ENCODE measurements around the gene DTX1. TPM values are rescaled to one million over a fixed set of nuclear protein-coding genes. Genes with fewer than 3 reads are reported as not detected.

Gene DTX1
- total and polyA plus RNA-seq, 8 donors = 0.43 to 6.2 (median 1.9) TPM

DNA sequence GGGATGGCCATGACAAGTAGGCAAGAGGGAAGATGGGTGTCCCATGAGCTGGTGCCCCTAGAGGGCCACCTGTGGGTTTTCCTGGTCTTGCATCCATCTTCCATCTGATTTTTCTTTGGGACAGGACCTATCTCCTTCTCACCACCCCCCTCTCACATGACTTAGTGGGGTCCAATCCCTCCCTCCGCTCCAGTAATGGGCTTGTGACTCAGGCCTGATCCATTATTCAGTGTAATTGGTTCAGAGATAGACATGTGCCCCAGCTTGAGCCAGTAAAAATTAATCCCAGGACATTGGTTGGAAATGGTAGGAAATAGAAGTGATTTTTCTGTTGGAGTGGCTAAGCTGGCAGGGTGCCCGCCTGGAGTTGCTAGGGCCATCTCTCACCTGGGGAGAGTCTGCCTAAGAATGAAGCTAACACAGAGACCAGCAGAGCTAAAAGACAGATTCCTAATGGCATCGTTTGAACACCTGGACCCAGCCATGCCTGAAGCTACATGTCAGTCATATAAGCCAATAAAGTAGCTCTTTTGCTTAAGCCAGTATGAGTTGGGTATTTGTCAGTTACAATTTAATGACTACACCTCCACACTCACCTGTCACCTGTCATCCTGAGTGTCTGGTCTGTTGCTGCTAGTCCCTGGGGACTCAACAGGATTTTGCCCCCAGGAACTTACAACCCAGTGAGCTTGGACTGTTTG lies 64.3 kb downstream of the DTX1 start:
- intact Hi-C loops (cut with DNase I; ENCODE audit: low total_unique reads) = no loop called here
- no peak overlapping the region for H3K27ac ChIP-seq
- no peak overlapping the region for H3K4me3 ChIP-seq
- H3K36me3 ChIP-seq = no peaks in the 10 kb centered on the region
- TF ChIP-seq POLR2AphosphoS5 (IDR thresholded peaks at IDR 0.05) = no peak
- TF ChIP-seq EP300 (IDR thresholded peaks at IDR 0.05) = no peak
- TF ChIP-seq POLR2A (IDR thresholded peaks at IDR 0.05) = no peak
- TF ChIP-seq CTCF (IDR thresholded peaks at IDR 0.05) = no peak
- no peak for DNase-seq
- 77 to 90% (median 84%) methylated on average over 3 of the region's 3 CpGs for WGBS, 5 donors
- H3K4me1 ChIP-seq = no peaks in the 10 kb centered on the region
- peaks cover 0 to 10% (median 3%) of the 10 kb centered on the region in 4 donors for H3K9me3 ChIP-seq
- peaks cover 0 to 26% (median 0%) of the 10 kb centered on the region in 3 donors for H3K27me3 ChIP-seq

DNA sequence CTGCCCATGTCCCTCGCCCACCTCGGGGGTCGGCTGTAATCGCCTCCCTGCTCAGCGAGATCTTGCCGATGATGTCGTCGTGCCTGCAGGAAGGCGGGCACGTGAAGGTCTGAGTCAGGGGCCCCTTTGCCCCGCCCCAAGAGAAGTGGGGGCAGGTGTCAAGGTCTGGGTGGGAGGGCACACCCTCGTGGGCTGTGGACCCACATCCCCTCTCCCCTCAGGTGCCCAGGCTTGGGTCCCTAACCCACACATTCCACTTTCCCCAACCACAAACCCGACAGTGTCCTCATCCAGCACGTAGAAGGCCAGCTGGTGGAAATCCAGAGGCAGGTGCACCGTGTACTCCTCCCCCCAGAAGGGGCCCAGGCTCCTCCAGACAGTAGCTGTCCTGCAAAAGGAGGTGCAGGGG lies 71.3 kb downstream of the DTX1 start:
- Histone ChIP-seq H3K4me3 (no peak overlapping the region), H3K27me3 (peaks cover 0 to 42% (median 0%) of the 10 kb centered on the region in 3 donors), H3K27ac (no peak overlapping the region), H3K4me1 (no peaks in the 10 kb centered on the region), H3K36me3 (no peaks in the 10 kb centered on the region), H3K9me3 (peaks cover 0 to 10% (median 3%) of the 10 kb centered on the region in 4 donors)
- TF ChIP-seq POLR2AphosphoS5 (IDR thresholded peaks at IDR 0.05) = no peak
- TF ChIP-seq EP300 (IDR thresholded peaks at IDR 0.05) = no peak
- no peak for TF ChIP-seq CTCF (IDR thresholded peaks at IDR 0.05)
- no peak for TF ChIP-seq POLR2A (IDR thresholded peaks at IDR 0.05)
- intact Hi-C loops (cut with DNase I; ENCODE audit: low total_unique reads) = no loop called here
- DNase-seq = no peak
- WGBS, 5 donors = 37 to 63% (median 49%) methylated on average over 7 to 15 of the region's 15 CpGs

GRCh38 chr12:113128802-113129663 lies 72.5 kb downstream of the DTX1 start:
- intact Hi-C loops (cut with DNase I; ENCODE audit: low total_unique reads) = no loop called here
- H3K27ac ChIP-seq = no peak overlapping the region
- no peaks in the 10 kb centered on the region for H3K9me3 ChIP-seq
- WGBS, 5 donors = 62 to 68% (median 65%) methylated on average over 9 of the region's 9 CpGs
- no peaks in the 10 kb centered on the region for H3K36me3 ChIP-seq
- DNase-seq = no peak
- no peak overlapping the region for H3K4me3 ChIP-seq
- H3K27me3 ChIP-seq = peaks cover 0 to 54% (median 0%) of the 10 kb centered on the region in 3 donors
- TF ChIP-seq POLR2AphosphoS5 (IDR thresholded peaks at IDR 0.05) (no peak), EP300 (IDR thresholded peaks at IDR 0.05) (no peak), POLR2A (IDR thresholded peaks at IDR 0.05) (no peak), CTCF (IDR thresholded peaks at IDR 0.05) (no peak)
- H3K4me1 ChIP-seq = no peaks in the 10 kb centered on the region

DNA sequence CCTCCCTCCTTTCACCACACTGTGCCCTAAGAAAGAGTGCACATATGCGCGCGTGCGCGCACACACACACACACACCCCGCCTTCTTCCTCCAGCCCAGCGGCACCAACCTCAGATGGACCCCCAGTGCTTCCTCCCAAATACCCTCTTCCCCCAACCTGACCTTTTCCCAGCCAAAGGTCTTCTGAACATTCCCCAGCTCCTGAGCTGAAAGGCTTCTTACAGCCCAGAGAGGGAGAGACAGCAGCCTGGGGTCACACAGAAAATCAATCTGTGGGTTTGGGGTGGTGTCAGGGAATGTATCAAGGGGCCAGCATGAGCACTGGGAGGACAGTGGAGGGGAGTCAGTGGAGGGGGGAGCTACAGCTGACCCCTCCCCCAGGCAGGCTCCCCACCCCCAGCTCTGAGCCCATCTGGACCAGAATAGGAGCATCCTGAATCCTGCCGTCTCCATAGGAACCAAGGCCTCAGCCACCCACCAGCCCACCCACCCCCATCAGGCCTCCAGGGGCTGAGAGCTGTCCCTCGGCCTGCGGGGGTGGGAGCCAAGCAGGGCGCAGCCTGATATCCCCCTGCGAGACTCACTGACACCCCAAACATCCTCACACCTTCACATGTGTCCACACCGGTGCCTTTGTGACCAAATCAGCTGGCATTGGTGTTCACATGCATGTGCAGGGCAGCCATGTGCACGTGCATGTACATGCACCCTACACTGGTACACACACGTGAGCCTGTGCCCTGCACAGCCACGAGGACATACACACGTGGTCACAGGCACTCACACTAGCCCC lies 73.3 kb downstream of the DTX1 start:
- peaks cover 0 to 63% (median 5%) of the 10 kb centered on the region in 3 donors for H3K27me3 ChIP-seq
- no peak overlapping the region for H3K4me3 ChIP-seq
- intact Hi-C loops (cut with DNase I; ENCODE audit: low total_unique reads) = no loop called here
- 66 to 85% (median 83%) methylated on average over 9 to 17 of the region's 17 CpGs for WGBS, 5 donors
- no peak for DNase-seq
- no peaks in the 10 kb centered on the region for H3K4me1 ChIP-seq
- H3K9me3 ChIP-seq = no peaks in the 10 kb centered on the region
- no peak overlapping the region for H3K27ac ChIP-seq
- TF ChIP-seq POLR2A (IDR thresholded peaks at IDR 0.05) (no peak), EP300 (IDR thresholded peaks at IDR 0.05) (no peak), CTCF (IDR thresholded peaks at IDR 0.05) (no peak)
- H3K36me3 ChIP-seq = no peaks in the 10 kb centered on the region

All from stomach (tissue), 9 donors.